OCI-LY7 (cell line): ENCODE data around the gene ELMO2.

Experiments used
- EZH2phosphoT487 ChIP-seq: fragments of 200-600 bp; sonication (generic); IDR thresholded peaks from 2 replicates; pipeline ENCODE4 v1.6.1; 2018; ENCODE audit warnings: low read depth, borderline replicate concordance, mild to moderate bottlenecking, mixed run types, antibody characterized with exemption, low read length, moderate library complexity, mixed read lengths
- TF ChIP-seq, protein P1 (sequence below): fragments of 200-600 bp; sonication (generic); conservative IDR thresholded peaks from 2 replicates; pipeline ENCODE4 v1.5.1; 2014; ENCODE audit warnings: mild to moderate bottlenecking, antibody characterized with exemption, low read length, moderate library complexity, mixed read lengths

DNA sequence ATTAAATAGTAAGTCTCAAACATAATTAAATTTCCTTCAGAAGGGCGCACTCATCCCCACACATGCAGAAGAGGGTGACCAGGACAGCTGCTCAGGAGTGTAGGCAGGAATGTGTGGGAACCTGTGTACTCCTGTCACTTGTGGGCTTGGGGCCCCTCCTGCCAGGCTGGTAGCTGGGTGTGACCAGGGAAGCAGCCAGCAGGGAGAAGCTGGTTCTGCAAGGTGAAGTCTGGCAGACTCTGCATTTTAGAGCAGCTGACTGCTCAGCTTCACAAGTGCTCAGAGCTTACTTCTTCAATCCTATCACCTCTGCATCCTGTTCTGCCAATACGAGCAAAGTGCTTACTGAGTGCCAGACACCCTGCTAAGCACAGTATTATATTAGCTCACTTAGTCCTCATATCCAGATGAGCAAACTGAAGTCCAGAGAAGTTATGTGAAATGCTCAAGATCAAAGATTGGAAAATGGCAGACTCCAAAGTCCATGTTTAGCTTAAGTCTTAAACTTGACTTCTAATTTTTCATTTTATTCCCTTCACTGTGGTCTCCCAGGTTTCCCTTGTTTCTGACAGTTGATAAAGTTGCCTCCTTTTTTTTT, 27.9 kb downstream of the ELMO2 start:
- TF ChIP-seq, protein P1, sequence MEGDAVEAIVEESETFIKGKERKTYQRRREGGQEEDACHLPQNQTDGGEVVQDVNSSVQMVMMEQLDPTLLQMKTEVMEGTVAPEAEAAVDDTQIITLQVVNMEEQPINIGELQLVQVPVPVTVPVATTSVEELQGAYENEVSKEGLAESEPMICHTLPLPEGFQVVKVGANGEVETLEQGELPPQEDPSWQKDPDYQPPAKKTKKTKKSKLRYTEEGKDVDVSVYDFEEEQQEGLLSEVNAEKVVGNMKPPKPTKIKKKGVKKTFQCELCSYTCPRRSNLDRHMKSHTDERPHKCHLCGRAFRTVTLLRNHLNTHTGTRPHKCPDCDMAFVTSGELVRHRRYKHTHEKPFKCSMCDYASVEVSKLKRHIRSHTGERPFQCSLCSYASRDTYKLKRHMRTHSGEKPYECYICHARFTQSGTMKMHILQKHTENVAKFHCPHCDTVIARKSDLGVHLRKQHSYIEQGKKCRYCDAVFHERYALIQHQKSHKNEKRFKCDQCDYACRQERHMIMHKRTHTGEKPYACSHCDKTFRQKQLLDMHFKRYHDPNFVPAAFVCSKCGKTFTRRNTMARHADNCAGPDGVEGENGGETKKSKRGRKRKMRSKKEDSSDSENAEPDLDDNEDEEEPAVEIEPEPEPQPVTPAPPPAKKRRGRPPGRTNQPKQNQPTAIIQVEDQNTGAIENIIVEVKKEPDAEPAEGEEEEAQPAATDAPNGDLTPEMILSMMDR: no peak
- no peak for TF ChIP-seq EZH2phosphoT487
